Activated CD4-positive, alpha-beta T cell treated with anti-CD3 and anti-CD28 coated beads, Interleukin-2, amount 50 U/mL, for 4 hours (primary cell): ENCODE results near the gene AFF1.
A peak's percentile ranks its signal among the peaks of the same experiment; 100 is the strongest.
"Not testable (repeated sequence)": the region's sequence is repeated elsewhere in the genome, so short reads cannot be mapped to it uniquely, and the experiment has no call there.

Source experiments
- DNase-seq, 2 experiments: peaks; one replicate each; pipeline ENCODE4 v3.0.0-alpha.2; 2020

AFF1 gene

DNA sequence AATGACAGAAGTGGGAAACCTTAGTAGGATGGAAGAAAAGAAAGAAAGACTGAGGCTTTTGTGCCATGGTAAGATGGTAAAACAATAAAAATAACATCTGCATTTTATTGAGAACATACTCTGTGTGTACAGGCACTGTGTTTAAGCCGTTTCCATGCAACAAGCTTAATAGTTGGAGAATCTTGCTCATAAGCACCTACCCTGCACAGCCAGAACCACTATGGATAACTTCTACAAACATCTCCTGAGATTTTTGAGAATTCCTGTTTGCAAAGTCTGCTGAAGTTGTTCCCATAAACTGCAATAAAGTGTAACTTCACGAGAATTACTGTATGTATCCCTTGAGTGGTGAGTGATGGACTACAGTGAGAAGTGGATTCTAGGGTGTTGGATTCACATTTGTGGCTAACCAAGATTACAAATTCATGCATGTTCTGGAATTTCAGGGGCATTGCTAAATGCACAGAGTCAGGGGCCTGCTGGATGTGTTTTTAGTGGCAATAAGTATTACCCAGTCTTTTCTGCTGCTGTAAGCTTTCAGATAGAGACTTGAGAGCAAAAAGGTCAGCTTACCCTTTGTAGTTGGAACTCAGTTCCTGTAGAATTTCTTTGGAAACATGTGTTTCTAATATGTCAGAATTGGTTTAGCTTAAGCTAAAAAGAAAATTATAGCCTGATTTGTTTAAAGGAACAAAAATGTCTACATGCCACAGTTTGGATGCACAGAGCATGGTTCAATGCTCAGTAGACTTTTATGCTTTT lies 132.5 kb downstream of the AFF1 start:
- DNase-seq = no peak

DNA sequence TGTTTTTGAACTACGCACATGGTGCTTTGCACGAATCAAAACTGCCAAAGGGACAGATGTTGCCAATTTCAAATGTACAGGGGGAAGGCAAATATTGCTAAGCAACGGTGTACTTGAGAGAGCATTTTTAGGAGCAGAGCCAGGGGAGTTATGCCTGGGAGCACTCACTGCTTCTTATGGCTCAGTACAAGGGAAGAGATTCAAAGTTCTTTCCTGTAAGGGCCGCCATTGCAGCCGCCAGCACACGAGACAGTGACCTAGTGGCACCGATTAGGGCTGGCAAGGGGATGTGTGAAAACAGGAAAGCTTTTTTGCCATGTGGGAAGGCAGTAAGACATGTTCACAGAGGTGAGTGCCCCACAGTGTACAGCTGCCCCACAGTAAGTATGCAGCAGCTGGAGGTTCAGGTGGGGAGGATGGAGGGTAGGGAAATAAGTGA lies 133.8 kb downstream of the AFF1 start:
- no peak for DNase-seq

DNA sequence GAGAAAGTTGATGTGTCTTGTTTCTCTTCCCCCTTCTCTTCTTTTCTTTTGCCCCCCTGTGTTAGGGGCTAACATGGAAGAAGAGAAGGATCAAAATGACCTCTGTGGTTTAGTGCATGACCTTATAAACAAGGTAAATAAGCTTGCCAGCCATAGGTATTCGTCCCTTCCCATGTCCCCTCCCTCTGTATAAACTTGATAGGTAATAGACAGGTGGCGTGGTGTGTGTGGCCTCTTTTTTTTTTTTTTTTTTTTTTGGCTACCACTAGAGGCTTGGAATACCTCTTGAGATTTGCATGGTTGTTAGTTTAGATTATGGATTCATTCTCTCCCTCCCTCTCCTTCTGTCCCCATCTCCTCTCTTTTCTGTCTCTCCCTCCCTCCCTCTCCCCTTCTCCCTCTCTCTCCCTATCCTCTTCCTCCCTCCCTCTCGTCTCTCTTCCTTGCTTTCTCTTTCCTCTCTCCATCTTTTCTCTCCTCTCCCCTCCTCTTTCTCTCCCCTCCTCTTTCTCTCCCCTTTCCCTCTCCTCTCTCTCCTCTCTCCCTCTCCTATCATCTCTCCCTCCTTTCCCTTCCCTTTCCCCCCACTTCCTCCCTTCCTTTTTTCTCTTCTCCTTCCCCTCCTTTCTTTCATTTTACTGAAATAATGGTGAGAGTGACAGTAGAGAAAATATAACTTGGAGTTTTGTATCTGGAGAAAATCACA lies 134.4 kb downstream of the AFF1 start:
- no peak for DNase-seq

DNA sequence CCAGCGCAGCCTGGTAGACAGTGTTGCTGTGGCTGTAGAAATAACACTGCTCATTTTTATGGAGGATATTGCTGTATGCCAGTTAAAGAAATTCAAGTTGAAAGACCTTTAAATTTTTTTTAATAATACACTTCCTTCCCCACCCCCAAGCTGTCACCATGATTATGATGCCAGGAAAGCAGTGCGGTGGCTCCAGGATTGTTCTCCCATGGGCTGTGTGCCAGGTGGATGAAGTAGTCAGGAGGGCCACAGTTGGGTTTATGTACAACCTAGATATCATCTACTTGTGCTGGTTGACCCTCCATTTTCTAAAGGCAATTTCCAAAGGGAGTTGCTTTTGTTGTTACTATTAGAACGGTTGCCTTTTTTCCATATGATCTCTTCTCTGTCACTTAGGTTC lies 136.6 kb downstream of the AFF1 start:
- DNase-seq = no peak

GRCh38 chr4:87072545-87072944 lies 137.7 kb downstream of the AFF1 start:
- DNase-seq = not testable (repeated sequence)

GRCh38 chr4:87073199-87074120 lies 138.6 kb downstream of the AFF1 start:
- DNase-seq = peak; percentile 34 to 55

DNA sequence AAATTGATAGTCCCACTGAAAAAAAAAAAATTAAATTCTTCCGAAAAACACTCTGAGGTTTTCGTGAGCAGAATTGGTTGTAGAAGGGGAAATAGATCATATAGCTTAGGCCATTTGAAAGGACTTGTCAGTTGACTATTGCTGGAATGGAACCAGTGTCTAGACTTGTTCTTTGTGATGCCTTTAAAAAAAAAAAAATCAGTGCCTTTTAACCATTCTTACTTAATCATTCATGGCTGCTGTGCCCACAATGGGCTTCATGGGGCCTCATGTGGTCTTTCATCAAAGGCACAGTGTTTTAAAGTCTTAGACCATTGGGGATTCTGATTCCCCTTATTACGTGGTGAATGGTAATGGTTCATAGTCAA lies 139.3 kb downstream of the AFF1 start:
- DNase-seq = no peak

GRCh38 chr4:87075876-87076275 lies 141.1 kb downstream of the AFF1 start:
- DNase-seq = no peak

GRCh38 chr4:87076690-87077358 lies 142.0 kb downstream of the AFF1 start:
- no peak for DNase-seq

- DNase-seq = no peak
These were observed 143.2 kb downstream of the AFF1 start for GRCh38 chr4:87077914-87078585.

DNA sequence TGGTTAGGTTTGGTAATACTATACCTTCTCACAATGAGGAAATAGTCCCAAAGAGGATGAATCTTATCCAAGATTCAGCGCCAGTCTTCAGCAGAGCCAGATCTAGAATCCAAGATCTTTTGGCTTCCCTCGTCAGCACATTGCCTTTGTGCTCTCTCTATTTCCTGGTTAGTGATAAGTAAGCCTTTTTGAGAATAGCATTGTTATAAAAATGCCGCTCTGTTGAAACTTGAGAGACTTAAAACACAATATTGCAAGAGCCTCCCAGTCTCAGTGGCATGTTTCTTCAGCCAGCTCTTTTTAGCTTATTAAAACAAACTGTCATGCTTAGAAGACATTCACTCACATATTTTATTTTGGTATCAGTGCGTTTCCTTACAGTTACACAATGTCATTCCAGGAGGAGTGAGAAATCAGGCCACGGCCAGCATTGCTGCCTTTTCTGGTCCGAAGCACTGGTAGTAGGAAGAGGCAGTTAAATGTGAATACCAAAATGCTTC lies 144.2 kb downstream of the AFF1 start:
- DNase-seq = no peak

GRCh38 chr4:87079967-87080366 lies 145.2 kb downstream of the AFF1 start:
- DNase-seq = no peak

- no peak for DNase-seq
These were observed 145.7 kb downstream of the AFF1 start for GRCh38 chr4:87080462-87080861.

- DNase-seq = no peak
These were observed 147.0 kb downstream of the AFF1 start for GRCh38 chr4:87081826-87082225.

GRCh38 chr4:87085732-87086131 lies 150.9 kb downstream of the AFF1 start:
- DNase-seq = not testable (repeated sequence)

DNA sequence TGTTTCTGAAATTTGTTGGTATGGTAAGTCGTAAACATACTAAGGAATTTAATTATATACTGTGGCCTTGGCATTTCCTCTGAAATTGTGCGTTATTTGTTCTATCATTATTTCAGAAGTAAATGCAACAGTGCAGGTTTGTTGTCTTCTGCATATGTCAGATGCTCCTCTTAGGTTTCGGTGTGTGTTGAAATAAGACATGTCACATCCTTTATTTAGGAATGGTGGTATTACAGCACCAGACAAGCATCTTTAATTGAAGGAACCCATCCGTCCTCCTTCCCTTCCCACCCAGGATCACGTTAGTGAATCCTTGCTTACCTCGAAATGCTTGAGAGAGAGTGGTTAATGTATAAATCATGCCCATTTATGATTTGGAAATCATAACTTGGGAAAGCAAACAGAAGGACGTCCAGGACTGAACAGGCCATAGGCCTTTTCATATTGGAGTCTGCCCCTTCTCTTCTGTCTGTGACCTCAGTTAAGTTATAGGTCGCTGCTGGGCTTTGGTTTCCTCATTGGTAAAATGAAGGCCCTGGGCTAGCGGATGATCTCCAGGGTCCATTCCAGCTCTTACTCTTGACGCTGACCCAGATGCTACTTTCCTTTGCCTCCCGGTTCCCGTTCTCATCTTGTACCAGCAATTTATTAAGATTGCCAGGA lies 151.5 kb downstream of the AFF1 start:
- DNase-seq = no peak

DNA sequence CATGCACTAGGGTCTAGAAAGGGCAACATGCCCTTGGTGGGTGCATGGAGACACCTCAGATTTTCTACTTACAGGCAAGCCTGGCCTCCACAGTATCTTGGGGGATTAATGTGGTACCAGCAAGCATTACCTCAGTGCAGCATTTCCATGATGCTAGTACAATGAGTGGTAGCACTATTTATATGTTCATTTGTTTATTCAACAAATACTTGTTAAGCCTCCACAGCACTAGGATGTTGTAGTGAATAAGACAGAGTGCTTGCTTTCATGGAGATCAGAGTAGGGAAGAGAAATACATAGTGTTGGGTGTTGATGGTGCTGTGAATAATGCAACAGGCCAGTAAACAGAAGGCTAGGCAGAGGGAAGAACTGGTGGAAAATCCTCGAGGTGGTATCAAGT lies 152.2 kb downstream of the AFF1 start:
- DNase-seq = no peak

DNA sequence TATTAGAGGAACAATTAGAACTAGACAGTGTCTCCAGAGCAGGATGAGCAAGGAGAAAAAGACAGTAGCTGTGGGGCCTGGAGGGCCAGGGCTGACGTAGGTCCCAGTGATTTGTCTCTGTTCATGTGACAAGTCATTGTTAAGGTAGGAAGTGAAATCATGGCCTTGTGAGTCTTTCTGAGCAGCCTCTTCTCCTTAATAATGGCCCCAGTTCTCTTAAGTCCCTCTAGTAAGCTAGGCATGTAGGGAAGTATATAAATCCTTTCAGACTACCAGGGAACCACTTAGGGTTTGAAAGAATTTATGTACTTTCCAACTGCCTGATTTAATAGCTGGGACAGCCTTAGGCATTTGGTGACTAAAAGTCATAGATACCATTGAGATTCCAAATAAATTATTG lies 152.6 kb downstream of the AFF1 start:
- DNase-seq = no peak

DNA sequence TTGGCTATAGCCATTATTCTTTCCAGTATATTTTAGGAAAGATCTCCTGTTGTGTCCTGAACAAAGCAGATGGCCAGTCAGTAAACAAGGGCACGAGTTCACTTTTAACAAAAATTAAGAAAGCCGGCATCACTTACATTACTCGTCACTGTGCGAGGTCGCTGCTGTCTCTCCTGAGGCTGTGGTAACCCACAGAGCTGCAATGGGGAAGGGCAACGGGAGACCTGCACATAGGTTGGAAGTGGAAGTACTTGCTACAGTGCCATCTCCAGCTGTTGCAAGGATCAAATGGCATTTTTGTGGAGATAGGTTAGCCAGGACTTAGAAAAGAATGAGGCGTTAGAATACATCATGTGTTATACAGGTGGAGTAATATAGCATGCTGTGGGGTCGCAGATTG lies 153.4 kb downstream of the AFF1 start:
- no peak for DNase-seq

DNA sequence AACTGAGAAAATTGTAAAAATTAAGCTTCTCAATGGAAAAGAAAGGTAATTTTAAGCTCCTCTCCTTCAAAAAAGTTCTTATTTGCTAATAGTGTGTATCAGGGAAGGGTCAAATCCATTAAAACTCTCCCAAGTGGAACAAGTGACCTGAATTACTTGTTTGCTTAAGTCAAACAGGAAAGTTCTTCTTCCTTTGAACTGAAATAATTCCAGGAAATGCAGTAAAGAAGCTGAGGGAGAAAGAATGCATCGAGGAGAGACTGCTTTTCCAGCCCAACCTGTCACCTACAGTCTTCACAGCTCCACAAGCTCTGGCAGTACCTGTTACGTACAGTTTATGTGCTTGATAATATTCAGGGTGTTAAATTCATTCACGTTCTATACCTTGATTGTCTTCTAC lies 154.6 kb downstream of the AFF1 start:
- DNase-seq = no peak

DNA sequence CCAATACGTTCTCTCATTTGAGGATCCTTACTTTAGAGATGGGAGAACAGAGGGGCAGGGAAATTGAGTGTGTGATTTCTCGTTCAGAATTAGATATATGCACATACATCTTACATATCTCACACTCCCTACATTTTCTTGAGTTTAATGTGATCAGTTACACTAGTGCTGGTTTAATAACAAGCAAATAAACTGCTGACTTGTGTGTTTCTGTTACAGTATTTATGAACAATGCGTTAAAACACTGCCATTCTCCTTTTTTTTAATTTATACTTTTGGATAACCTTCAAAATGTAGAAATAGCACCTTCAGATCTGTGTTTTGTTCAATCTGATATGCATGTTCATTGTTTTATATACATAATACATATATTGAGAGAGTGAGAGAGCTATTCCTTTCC lies 155.5 kb downstream of the AFF1 start:
- DNase-seq = no peak
